ENCODE measurements around the gene IER5L.
"Not testable (repeated sequence)": the region's sequence is repeated elsewhere in the genome, so short reads cannot be mapped to it uniquely, and the experiment has no call there.

Gene IER5L

DNA sequence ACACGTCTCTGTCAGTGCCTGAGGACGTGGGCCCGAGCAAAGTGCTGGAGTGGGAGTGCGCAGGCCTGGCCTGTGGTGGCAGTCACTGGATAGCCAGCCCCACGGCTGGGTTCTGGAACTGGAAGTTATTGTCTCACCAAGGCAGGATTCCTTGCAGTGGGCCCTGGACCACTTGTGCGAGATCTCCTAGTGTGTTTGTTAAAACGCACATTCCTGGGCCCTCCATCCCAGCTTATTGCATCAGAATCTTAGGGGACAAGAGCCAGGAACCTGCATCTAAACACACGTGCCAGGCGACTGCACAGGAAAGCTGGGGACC lies 40.0 kb downstream of the IER5L start:
- no peak for DNase-seq

DNA sequence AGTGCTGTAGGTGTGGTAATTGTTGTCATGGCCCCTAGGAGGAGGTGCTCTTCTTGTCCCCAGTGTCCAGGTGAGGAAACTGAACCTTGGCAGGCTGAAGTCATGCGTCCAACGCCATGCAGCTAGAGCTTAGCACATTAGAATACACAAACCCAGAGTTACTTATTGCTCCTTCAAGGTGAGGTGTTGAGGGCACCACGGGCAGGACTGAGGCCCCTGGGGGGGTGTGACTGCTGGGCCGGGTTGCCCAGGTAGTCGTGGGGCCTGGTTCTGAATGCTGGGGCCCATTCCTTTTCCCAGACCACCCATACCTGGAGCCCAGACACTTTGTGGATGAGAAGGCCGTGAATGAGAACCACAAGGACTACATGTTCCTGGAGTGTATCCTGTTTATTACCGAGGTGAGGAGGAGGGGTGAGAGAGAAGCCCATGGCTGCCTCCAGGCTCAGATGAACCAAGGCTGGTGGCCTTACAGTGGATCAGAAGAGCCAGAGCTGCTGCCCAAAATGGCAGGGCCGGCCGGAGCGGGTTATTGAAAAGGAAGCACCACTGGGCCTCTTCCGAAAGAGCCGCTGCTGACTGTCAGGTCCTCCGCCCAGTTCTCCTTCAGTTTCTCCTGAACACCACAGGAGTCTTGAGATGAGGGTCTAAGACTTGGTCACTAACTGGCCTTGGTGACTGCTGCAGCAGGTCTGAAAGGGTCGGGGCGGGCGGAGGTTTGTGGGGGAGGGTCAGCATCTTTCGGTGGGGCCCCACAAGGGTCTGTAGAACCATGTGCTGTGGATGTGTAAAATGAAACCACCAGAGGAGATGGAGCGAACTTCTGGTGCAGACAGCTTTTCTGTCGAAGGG lies 40.5 kb downstream of the IER5L start:
- no peak for DNase-seq

DNA sequence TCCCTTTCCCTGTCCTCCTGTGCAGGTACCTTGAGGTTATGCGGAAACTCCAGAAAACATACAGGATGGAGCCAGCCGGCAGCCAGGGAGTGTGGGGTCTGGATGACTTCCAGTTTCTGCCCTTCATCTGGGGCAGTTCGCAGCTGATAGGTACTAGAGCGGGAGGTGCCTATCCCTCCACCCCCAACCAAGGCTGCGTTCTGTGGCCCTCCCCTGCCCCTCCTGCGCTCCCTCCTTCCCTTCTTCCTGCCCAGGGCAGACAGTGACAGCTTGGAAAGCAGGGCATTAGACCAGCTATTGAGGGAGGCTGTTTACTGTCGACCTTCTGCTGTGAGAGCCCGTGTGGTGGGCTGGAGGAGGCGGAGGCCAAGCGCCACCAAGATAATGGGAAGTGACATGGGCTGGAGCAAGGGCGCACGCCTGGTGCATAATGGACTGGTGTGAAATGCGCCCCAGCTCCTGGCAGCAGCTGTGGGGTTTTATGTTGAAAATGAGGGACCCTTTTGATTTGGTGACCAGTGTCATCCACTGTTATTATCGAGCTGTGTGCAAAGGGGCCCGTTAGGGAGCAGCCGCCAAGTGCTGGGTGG lies 41.5 kb downstream of the IER5L start:
- no peak for DNase-seq

DNA sequence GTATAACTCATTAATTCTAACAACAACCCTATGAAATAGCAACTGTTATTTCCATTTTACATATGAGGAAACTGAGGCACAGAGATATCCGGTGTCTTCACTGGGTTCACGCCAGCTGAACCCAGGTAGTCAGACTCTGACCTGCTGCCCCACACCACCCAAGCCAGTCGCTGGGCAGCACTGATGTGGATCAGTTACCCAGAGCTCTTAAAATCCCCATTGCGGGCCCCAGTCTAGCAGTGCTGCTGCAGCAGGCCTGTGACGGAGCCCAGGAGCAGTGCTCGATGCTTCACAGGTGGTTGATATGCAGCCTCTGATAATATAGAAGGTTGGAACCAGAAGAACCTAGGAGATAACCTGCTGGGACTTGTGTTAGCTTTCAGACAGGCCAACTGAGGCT lies 42.6 kb downstream of the IER5L start:
- DNase-seq = no peak

DNA sequence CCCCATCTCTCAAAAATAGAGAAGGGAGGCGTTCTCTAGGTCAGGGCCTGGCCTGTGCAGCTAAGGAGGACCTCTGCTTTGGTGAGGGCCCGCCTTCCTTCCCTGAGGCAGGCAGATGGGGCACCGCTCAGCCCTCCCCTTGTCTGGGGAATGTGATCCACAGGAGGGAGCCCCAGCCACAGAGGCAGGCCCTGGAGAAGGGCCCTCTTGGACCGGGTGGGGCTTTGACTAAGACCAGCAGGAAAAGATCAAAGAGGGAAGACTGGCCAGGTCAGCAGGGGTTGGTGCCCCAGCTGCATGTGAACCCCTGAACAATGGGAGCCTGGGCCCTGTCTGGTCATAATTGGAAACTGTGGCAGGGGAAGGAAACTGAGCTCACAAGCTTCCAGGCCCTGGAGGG lies 45.0 kb downstream of the IER5L start:
- DNase-seq = no peak

DNA sequence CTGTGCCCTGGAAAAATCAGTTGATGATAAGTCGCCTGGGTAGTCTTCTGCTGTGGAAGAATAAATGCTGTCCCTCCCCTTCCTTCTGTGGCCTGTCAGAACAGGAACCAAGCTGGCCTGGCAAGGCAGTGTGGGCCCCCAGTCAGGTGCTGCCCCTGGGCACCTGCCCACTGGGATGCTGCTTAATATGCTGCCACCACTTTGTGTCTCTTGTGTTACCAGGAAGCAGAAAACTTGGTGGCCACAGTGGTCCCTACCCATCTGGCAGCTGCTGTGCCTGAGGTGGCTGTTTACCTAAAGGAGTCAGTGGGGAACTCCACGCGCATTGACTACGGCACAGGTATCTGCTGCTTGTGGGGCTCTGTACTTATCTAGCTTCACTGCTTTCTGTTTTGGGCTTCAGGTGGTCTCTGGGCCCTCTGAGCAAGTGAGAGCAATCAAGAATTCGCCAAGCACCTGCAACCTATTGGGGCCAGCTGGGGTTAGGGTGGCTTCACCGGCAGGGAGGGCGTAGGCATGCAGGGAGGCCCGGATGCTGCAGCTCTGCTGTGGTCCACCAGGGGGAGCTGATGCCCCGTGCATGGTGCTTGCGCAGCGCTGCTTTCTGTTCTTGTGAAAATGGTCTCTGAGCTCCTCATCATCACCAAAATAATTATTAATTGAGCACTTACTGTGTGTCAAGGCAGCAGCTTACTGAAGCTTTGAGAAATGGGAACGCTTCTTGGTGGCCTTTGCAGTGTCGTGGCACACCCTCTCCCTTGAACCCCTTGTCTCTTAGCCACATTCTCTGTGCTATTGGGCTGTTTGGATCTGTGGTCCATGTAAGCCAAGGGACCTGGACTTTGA lies 46.5 kb downstream of the IER5L start:
- peak; percentile 34 to 35 for DNase-seq

DNA sequence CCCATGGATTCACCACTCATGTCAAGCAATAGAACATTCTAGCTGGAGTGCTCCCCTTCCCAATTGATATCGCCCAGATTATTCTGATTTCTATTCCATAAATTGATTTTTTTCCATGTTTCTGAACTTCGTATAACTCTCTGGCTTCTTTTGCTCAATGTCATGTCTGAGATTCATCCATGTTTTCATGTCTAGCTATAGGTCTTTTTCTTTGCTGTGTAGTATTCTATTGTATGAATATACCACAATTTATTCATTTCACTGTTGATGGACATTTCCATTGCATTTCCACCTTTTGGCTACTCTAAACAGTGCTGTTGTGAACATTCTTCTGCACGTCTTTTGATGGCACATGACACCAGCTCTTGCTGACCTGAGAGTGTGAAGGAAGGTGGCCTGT lies 47.3 kb downstream of the IER5L start:
- DNase-seq = no peak

DNA sequence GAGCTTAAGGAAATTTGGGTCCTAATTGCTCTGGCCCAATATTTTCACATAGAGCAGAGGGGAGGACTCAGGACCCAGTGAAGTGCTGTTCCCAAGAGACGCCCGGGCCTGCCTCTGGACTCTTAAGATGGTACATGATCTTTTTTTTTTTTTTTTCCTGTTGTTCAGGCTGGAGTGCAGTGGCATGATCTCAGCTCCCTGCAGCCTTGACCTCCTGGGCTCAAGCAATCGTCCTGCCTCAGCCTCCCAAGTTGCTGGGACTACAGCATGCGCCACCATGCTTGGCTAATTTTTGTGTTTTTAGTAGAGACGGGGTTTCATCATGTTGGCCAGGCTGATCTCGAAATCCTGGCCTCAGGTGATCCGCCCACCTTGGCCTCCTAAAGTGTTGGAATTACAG lies 47.8 kb downstream of the IER5L start:
- DNase-seq = not testable (repeated sequence)

DNA sequence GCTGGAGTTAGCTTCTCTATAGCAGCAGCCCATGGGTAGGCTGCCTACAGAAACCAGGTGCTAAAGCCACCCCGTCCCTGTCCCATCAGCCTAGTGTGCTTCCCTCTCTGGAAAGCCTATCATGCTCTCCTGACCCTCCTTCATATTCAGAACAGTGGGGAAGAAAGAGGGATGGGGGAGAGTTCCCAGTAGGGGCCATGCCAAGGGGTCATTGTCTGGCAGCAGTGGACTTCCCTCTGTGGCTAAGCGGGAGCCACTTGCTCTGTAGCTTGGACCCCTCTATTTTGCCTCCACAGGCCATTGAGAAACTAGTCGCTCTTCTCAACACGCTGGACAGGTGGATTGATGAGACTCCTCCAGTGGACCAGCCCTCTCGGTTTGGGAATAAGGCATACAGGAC lies 49.4 kb downstream of the IER5L start:
- no peak for DNase-seq

DNA sequence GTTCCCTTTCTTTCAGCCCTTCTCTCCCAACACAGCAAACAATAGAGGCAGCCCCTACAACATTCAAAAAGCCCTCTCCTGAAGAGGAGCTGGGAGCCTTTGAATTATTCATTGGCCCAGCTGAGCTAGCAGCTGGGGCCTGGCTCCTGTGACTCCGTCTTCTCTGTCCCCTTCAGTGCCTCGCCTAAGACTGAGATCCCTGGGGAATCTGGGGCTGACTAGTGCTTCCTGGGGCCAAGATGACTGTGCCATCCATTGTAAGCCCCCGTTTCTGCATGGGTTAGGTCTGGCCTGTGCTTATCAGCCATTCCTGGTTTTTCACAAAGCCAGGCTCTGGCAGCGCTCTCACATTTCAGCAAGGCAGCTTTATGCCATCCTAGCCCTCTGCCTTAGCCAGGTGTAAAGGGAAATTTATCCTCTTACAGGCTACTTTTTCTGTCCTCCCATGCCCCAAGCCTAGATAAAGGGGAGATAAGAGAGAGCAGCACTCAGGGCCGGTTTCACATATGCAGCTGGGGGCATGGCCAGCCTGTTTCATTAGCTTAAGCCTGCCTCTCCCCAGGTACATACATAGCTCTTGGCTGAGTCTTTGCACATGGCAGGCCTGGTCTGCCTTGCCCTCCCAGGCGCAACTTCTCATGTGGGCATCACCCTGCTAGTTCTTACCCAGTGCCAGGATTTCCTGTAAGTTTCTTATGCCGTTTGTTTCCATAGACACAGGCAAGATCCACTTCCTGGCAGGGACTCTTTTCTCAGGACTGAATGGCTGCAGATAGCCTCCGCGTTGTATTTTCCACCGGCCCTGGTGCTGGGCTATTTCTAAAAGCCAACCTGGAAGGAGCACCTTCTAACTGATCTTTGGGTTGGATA lies 51.1 kb downstream of the IER5L start:
- no peak for DNase-seq

Measured in AML-193 (cell line).